Thyroid gland (tissue), 4 donors: ENCODE results near the gene DNAAF9.

ENCODE experiments used
- POLR2A ChIP-seq, 2 donors: fragments of 450-650 bp; IDR thresholded peaks; one replicate each; pipeline ENCODE4 v1.6.1; 2017; ENCODE audit warnings: antibody characterized with exemption in 2 of 2, mild to moderate bottlenecking in 2 of 2, moderate library complexity in 1 of 2
- TF ChIP-seq, protein P1 (sequence below), 6 experiments: fragments of 200-600 bp in 3 of 6; fragments of 450-650 bp in 3 of 6; sonication (generic) in 3 of 6; IDR thresholded peaks; one replicate each; pipeline ENCODE4 v1.5.1; 2016 to 2019; ENCODE audit warnings: antibody characterized with exemption in 6 of 6, mild to moderate bottlenecking in 2 of 6, inconsistent platforms in 1 of 6, moderate library complexity in 1 of 6

DNA sequence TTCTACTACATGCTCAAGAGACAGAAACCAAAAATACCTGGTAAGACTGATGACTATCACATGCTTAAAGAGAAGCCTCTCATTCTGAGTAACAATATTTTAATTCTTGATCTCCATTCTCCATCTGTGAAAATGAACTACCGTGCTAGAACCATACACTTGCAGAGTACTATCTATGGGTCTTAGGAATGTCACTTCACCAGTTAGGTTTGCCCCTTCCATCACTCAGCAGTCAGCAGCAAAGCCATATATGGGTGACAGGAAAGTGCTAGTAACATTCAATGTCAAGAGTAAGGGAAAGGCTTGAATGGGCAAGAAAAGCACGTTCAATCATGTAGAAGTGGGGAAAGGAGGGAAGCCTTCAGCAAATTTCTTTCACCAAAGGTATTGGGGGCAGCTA, 2.3 kb downstream of the DNAAF9 start:
- TF ChIP-seq, protein P1, sequence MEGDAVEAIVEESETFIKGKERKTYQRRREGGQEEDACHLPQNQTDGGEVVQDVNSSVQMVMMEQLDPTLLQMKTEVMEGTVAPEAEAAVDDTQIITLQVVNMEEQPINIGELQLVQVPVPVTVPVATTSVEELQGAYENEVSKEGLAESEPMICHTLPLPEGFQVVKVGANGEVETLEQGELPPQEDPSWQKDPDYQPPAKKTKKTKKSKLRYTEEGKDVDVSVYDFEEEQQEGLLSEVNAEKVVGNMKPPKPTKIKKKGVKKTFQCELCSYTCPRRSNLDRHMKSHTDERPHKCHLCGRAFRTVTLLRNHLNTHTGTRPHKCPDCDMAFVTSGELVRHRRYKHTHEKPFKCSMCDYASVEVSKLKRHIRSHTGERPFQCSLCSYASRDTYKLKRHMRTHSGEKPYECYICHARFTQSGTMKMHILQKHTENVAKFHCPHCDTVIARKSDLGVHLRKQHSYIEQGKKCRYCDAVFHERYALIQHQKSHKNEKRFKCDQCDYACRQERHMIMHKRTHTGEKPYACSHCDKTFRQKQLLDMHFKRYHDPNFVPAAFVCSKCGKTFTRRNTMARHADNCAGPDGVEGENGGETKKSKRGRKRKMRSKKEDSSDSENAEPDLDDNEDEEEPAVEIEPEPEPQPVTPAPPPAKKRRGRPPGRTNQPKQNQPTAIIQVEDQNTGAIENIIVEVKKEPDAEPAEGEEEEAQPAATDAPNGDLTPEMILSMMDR (IDR thresholded peaks at IDR 0.05) = no peak
- TF ChIP-seq POLR2A (IDR thresholded peaks at IDR 0.05) = no peak
